ENCODE measurements around the gene TMEM60. TPM values are rescaled to one million over a fixed set of nuclear protein-coding genes. Genes with fewer than 3 reads are reported as not detected.

The TMEM60 gene
- total and polyA plus RNA-seq, 2 of the 8 experiments (the other 6 are each of a cell fraction or from before 2014, with no cell fraction given) = 22.1 to 29.2 TPM

DNA sequence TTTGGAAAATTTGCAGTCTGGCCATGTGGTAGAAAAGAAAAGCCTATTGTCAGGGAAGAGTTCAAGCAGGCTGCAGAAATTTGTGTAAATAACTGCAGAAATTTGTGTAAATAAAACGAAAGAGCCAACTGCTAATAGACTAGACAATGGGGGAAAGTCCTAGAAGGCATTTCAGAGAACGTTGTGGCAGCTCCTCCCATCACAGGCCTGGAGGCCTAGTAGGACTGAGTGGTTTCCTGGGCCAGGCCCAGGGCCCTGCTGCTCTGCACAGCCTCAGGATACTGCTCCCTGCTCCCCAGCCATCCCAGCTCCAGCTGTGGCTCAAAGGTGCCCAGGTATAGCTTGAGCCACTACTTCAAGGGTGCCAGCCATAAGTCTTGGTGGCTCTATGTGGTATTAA lies 51.1 kb downstream of the TMEM60 start (continued):
- TF ChIP-seq, protein P1, sequence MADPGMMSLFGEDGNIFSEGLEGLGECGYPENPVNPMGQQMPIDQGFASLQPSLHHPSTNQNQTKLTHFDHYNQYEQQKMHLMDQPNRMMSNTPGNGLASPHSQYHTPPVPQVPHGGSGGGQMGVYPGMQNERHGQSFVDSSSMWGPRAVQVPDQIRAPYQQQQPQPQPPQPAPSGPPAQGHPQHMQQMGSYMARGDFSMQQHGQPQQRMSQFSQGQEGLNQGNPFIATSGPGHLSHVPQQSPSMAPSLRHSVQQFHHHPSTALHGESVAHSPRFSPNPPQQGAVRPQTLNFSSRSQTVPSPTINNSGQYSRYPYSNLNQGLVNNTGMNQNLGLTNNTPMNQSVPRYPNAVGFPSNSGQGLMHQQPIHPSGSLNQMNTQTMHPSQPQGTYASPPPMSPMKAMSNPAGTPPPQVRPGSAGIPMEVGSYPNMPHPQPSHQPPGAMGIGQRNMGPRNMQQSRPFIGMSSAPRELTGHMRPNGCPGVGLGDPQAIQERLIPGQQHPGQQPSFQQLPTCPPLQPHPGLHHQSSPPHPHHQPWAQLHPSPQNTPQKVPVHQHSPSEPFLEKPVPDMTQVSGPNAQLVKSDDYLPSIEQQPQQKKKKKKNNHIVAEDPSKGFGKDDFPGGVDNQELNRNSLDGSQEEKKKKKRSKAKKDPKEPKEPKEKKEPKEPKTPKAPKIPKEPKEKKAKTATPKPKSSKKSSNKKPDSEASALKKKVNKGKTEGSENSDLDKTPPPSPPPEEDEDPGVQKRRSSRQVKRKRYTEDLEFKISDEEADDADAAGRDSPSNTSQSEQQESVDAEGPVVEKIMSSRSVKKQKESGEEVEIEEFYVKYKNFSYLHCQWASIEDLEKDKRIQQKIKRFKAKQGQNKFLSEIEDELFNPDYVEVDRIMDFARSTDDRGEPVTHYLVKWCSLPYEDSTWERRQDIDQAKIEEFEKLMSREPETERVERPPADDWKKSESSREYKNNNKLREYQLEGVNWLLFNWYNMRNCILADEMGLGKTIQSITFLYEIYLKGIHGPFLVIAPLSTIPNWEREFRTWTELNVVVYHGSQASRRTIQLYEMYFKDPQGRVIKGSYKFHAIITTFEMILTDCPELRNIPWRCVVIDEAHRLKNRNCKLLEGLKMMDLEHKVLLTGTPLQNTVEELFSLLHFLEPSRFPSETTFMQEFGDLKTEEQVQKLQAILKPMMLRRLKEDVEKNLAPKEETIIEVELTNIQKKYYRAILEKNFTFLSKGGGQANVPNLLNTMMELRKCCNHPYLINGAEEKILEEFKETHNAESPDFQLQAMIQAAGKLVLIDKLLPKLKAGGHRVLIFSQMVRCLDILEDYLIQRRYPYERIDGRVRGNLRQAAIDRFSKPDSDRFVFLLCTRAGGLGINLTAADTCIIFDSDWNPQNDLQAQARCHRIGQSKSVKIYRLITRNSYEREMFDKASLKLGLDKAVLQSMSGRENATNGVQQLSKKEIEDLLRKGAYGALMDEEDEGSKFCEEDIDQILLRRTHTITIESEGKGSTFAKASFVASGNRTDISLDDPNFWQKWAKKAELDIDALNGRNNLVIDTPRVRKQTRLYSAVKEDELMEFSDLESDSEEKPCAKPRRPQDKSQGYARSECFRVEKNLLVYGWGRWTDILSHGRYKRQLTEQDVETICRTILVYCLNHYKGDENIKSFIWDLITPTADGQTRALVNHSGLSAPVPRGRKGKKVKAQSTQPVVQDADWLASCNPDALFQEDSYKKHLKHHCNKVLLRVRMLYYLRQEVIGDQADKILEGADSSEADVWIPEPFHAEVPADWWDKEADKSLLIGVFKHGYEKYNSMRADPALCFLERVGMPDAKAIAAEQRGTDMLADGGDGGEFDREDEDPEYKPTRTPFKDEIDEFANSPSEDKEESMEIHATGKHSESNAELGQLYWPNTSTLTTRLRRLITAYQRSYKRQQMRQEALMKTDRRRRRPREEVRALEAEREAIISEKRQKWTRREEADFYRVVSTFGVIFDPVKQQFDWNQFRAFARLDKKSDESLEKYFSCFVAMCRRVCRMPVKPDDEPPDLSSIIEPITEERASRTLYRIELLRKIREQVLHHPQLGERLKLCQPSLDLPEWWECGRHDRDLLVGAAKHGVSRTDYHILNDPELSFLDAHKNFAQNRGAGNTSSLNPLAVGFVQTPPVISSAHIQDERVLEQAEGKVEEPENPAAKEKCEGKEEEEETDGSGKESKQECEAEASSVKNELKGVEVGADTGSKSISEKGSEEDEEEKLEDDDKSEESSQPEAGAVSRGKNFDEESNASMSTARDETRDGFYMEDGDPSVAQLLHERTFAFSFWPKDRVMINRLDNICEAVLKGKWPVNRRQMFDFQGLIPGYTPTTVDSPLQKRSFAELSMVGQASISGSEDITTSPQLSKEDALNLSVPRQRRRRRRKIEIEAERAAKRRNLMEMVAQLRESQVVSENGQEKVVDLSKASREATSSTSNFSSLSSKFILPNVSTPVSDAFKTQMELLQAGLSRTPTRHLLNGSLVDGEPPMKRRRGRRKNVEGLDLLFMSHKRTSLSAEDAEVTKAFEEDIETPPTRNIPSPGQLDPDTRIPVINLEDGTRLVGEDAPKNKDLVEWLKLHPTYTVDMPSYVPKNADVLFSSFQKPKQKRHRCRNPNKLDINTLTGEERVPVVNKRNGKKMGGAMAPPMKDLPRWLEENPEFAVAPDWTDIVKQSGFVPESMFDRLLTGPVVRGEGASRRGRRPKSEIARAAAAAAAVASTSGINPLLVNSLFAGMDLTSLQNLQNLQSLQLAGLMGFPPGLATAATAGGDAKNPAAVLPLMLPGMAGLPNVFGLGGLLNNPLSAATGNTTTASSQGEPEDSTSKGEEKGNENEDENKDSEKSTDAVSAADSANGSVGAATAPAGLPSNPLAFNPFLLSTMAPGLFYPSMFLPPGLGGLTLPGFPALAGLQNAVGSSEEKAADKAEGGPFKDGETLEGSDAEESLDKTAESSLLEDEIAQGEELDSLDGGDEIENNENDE (IDR thresholded peaks at IDR 0.05; ENCODE audit: insufficient replicate concordance, low read length) = no peak
- no peak for TF ChIP-seq HDAC6 (IDR thresholded peaks at IDR 0.05; ENCODE audit: low read depth, low read length)
- TF ChIP-seq CHD2 (IDR thresholded peaks at IDR 0.05; ENCODE audit: low read length) = no peak
- TF ChIP-seq ASH2L (IDR thresholded peaks at IDR 0.05; ENCODE audit: low read length) = no peak
- no peak for TF ChIP-seq SP2 (IDR thresholded peaks at IDR 0.05; ENCODE audit: low read length)
- no peak for TF ChIP-seq TEAD4 (IDR thresholded peaks at IDR 0.05; ENCODE audit: low read depth, low read length)
- no peak for TF ChIP-seq CHD1 (IDR thresholded peaks at IDR 0.05; ENCODE audit: low read depth, low read length)
- no peak for TF ChIP-seq KDM5A (IDR thresholded peaks at IDR 0.05; ENCODE audit: low read length)
- TF ChIP-seq CREB1 (IDR thresholded peaks at IDR 0.05) = no peak
- TF ChIP-seq, protein P2, sequence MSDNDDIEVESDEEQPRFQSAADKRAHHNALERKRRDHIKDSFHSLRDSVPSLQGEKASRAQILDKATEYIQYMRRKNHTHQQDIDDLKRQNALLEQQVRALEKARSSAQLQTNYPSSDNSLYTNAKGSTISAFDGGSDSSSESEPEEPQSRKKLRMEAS (IDR thresholded peaks at IDR 0.05) = no peak
- TF ChIP-seq TBP (IDR thresholded peaks at IDR 0.05; ENCODE audit: low read depth, low read length) = no peak
- TF ChIP-seq SIX5 (IDR thresholded peaks at IDR 0.05; ENCODE audit: low read depth, low read length) = no peak
- no peak for TF ChIP-seq PHF8 (conservative IDR thresholded peaks at IDR 0.05; ENCODE audit: low read depth, low read length)
- TF ChIP-seq CBX5 (IDR thresholded peaks at IDR 0.05; ENCODE audit: low read depth, low read length) = no peak
